Skeletal muscle tissue (tissue), 4 donors: Measurements from ENCODE around the gene SPI1. TPM values are rescaled to one million over a fixed set of nuclear protein-coding genes. Genes with fewer than 3 reads are reported as not detected.

Experiments used
- H3K27ac ChIP-seq: one replicate; pipeline ENCODE4 v1.7.0; 2013; ENCODE audit warnings: mild to moderate bottlenecking, low read depth, low read length, inconsistent platforms
- H3K27me3 ChIP-seq, 3 donors: one replicate each; pipeline ENCODE4 v1.7.0; 2013; ENCODE audit warnings: low read length in 3 of 3; ENCODE audit not compliant: control insufficient read depth in 3 of 3, insufficient read depth in 3 of 3
- H3K36me3 ChIP-seq, 3 donors: one replicate each; pipeline ENCODE4 v1.7.0; 2013; ENCODE audit warnings: low read length in 3 of 3; ENCODE audit not compliant: control insufficient read depth in 3 of 3, insufficient read depth in 3 of 3
- H3K4me1 ChIP-seq, 3 donors: one replicate each; pipeline ENCODE4 v1.7.0; 2013; ENCODE audit warnings: low read length in 3 of 3, mild to moderate bottlenecking in 3 of 3; ENCODE audit not compliant: control insufficient read depth in 3 of 3, insufficient read depth in 3 of 3
- H3K4me3 ChIP-seq, 3 donors: one replicate each; pipeline ENCODE4 v1.7.0; 2013; ENCODE audit warnings: low read length in 3 of 3
- H3K9ac ChIP-seq, 3 donors: one replicate each; pipeline ENCODE4 v1.7.0; 2013; ENCODE audit warnings: low read length in 3 of 3, mild to moderate bottlenecking in 3 of 3, moderate library complexity in 2 of 3, low read depth in 1 of 3
- H3K9me3 ChIP-seq, 3 donors: one replicate each; pipeline ENCODE4 v1.7.0; 2013; ENCODE audit warnings: low read length in 3 of 3; ENCODE audit not compliant: control insufficient read depth in 3 of 3
- total RNA-seq: library from RNA; depleted of rRNA; stranded (reverse); fragments of >200 nt; gene quantifications from one replicate; pipeline ENCODE4 v1.2.3, GENCODE V29; 2014
- donor health status: Osteomylitis.

SPI1 gene
- total RNA-seq, 1 donor from 2014 or later, result 2.6 TPM

GRCh38 chr11:47359586-47359985 is 18.8 kb downstream of the SPI1 start:
- Histone ChIP-seq H3K36me3 (peaks cover 0 to 12% (median 8%) of the 10 kb centered on the region in 3 donors), H3K9me3 (no peaks in the 10 kb centered on the region), H3K27me3 (no peaks in the 10 kb centered on the region), H3K9ac (no peak overlapping the region), H3K4me1 (peaks cover 0 to 8% (median 6%) of the 10 kb centered on the region in 3 donors), H3K27ac (no peak overlapping the region), H3K4me3 (no peak overlapping the region)

GRCh38 chr11:47359162-47359561 is 19.2 kb downstream of the SPI1 start:
- H3K9ac ChIP-seq, result no peak overlapping the region
- H3K9me3 ChIP-seq, result no peaks in the 10 kb centered on the region
- peaks cover 0 to 12% (median 8%) of the 10 kb centered on the region in 3 donors for H3K36me3 ChIP-seq
- H3K27ac ChIP-seq, result no peak overlapping the region
- no peaks in the 10 kb centered on the region for H3K27me3 ChIP-seq
- H3K4me3 ChIP-seq, result no peak overlapping the region
- H3K4me1 ChIP-seq, result peaks cover 0 to 12% (median 6%) of the 10 kb centered on the region in 3 donors

DNA sequence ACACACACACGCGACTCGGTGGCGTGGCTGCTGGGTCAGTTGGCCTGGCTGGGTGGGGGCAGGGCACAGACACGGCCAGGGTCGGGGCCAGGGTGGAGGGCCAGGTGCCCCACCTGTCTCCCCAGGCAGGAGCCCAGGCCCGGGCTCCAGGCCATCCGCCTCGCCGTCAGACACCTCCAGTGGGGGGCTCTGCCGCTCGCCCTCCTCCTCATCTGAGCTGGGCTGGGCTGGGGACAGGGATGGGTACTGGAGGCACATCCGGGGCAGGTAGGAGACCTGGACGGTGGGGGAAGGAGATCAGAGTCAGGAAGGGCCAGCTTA is 19.7 kb downstream of the SPI1 start:
- no peaks in the 10 kb centered on the region for H3K27me3 ChIP-seq
- no peaks in the 10 kb centered on the region for H3K9me3 ChIP-seq
- peaks cover 0 to 13% (median 6%) of the 10 kb centered on the region in 3 donors for H3K4me1 ChIP-seq
- H3K4me3 ChIP-seq, result no peak overlapping the region
- H3K27ac ChIP-seq, result no peak overlapping the region
- H3K9ac ChIP-seq, result no peak overlapping the region
- H3K36me3 ChIP-seq, result peaks cover 0 to 12% (median 8%) of the 10 kb centered on the region in 3 donors

DNA sequence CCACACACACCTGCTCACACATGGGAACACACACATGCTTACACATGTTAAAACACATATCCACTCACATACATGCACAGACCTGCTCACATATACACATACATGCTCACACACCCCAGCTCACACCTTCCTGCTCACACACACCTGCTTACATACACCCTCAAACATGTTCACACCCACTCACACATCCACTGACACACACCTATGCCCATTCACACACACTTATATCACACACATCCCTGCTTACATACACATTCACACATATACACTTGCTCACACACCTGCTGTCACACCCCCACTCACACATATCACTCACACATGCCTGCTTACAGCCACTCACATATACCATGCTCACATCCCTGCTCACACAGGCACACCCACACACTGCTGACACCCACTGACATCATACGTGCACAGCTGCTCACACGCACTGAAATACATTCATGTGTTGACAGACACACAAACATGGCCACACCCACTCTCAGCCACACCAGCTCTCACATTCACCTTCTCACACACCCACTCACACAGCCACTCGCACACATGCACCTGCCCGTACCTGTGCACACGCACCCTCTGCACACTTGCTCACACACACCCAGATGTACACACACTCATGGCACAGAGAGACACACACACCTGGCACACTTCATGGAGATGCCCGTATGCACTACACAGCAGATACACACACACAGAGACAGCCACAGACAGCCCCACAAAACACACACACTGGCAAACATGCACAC is 20.2 kb downstream of the SPI1 start:
- no peaks in the 10 kb centered on the region for H3K27me3 ChIP-seq
- peak overlapping the region in 1 of 3 donors; percentile 8 for H3K9ac ChIP-seq
- H3K36me3 ChIP-seq, result peaks cover 0 to 12% (median 8%) of the 10 kb centered on the region in 3 donors
- peaks cover 0 to 13% (median 6%) of the 10 kb centered on the region in 3 donors for H3K4me1 ChIP-seq
- no peak overlapping the region for H3K27ac ChIP-seq
- no peaks in the 10 kb centered on the region for H3K9me3 ChIP-seq
- H3K4me3 ChIP-seq, result no peak overlapping the region

DNA sequence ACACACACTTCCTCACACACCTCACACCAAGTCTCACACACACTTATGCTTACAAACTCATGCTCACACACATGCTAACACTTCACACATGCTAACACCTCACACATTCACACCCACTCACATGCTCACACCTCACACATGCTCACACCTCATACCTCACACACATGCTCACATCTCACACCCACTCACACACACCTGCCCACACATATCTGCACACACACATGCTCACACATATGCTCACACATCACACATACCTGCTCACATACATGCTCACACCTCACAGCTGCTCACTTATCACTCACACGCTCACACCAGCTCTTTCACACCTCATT is 21.4 kb downstream of the SPI1 start:
- Histone ChIP-seq H3K27me3 (no peaks in the 10 kb centered on the region), H3K27ac (no peak overlapping the region), H3K36me3 (peaks cover 0 to 12% (median 8%) of the 10 kb centered on the region in 3 donors), H3K4me3 (no peak overlapping the region), H3K4me1 (peaks cover 8 to 22% (median 15%) of the 10 kb centered on the region in 3 donors), H3K9me3 (no peaks in the 10 kb centered on the region), H3K9ac (no peak overlapping the region)

DNA sequence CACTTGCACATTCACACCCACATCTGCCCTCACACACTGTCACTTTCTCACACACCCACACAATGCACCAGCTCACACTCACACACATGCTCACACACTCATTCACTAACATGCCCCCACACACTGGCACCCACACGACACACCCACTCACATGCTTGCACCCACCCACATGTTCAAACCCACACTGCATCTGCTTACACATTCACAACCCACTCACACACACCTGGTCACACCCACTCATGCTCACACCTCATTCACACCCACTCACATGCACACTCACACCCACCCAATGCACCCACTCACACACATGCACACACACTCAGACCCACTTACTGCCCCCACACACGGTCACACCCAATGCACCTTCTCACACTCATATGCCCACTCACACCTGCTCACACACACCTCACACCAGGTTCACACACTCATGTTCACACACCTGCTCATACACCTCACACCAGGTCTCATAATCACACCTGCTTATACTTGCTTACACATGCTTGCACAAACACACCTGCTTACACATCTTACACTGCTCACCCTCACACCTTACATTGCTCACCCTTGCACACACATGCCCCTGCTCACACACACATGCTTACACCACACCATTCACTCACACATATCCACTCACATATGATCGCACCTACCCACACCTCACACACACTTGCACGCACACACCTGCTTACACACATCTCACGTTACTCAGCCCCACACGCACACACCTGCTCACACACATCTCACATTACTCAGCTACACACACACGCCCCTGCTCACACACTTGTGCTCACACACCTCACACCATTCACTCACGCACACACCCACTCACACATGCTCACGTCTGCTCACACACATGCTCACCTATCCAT is 22.0 kb downstream of the SPI1 start:
- Histone ChIP-seq H3K27me3 (no peaks in the 10 kb centered on the region), H3K4me1 (peaks cover 10 to 22% (median 15%) of the 10 kb centered on the region in 3 donors), H3K9me3 (no peaks in the 10 kb centered on the region), H3K4me3 (peak overlapping the region in 1 of 3 donors; percentile 23), H3K9ac (peak overlapping the region in 1 of 3 donors; percentile 1), H3K27ac (no peak overlapping the region), H3K36me3 (peaks cover 0 to 12% (median 8%) of the 10 kb centered on the region in 3 donors)

GRCh38 chr11:47355283-47356128 is 22.8 kb downstream of the SPI1 start:
- Histone ChIP-seq H3K4me3 (peak overlapping the region; percentile 23 to 62 (median 46)), H3K27ac (peak overlapping the region; percentile 77), H3K9me3 (no peaks in the 10 kb centered on the region), H3K4me1 (peaks cover 10 to 22% (median 11%) of the 10 kb centered on the region in 3 donors), H3K27me3 (no peaks in the 10 kb centered on the region), H3K36me3 (peaks cover 0 to 12% (median 8%) of the 10 kb centered on the region in 3 donors), H3K9ac (peak overlapping the region in 2 of 3 donors; percentile 46 to 79)

GRCh38 chr11:47354913-47355282 is 23.4 kb downstream of the SPI1 start:
- Histone ChIP-seq H3K27ac (peak overlapping the region; percentile 77), H3K36me3 (peaks cover 0 to 12% (median 8%) of the 10 kb centered on the region in 3 donors), H3K4me1 (peaks cover 10 to 22% (median 11%) of the 10 kb centered on the region in 3 donors)

DNA sequence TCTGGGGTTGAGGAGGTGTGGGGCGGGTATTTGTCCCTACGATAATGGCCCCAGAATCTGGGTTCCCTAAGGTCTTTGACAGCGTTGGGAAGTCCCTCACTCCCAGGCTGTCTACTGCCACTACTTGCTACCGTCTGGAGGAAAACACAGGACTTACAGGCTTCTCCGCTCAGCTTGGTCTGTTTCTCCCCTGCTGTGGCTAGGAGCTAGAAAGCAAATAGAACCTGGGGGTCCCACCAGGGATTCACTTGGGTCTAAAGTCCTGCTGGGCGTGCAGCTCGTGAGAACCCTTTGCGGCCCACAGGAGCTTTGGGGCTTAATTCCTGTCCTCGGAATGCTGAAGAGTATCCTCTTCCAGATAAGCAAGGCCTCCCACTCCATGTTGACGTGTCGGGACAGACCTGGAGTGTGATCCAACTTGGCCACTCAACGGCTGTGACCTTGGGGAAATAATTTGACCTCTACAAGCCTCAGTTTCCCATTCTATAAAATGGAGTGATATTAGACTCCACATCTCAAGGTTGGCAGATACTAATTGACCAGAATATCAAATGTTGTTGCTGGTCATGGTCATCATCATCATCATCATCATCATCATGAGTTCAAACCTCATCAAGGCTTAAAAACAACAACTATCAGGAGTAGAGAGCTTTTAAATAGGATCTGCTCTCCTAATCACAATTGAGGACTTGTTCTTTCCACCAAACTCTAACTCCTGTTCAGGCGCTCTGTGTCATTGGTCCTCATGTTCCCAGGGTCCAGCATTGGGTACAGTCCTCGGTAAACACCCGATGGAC is 24.2 kb downstream of the SPI1 start:
- H3K9ac ChIP-seq, result peak overlapping the region in 2 of 3 donors; percentile 46 to 79

More at GRCh38 chr11:47354913-47355282, 23.4 kb downstream of the SPI1 start:
- Histone ChIP-seq H3K4me3 (peak overlapping the region; percentile 62 to 71 (median 68)), H3K9me3 (no peaks in the 10 kb centered on the region), H3K9ac (peak overlapping the region in 2 of 3 donors; percentile 46 to 79), H3K27me3 (no peaks in the 10 kb centered on the region)

More for the DNA sequence above, 24.2 kb downstream of the SPI1 start:
- peaks cover 10 to 22% (median 11%) of the 10 kb centered on the region in 3 donors for H3K4me1 ChIP-seq
- no peaks in the 10 kb centered on the region for H3K9me3 ChIP-seq
- peaks cover 0 to 12% (median 8%) of the 10 kb centered on the region in 3 donors for H3K36me3 ChIP-seq
- H3K27ac ChIP-seq, result peak overlapping the region; percentile 77
- peak overlapping the region; percentile 62 to 71 (median 68) for H3K4me3 ChIP-seq
- H3K27me3 ChIP-seq, result no peaks in the 10 kb centered on the region
